K562 (cell line): ENCODE data around the gene CPNE2. TPM values are rescaled to one million over a fixed set of nuclear protein-coding genes. Genes with fewer than 3 reads are reported as not detected.

Experiments
- ATAC-seq: fragments of 200-7000 bp; cut with Tn5 transposase; 3 replicates; pipeline ENCODE4 v1.9.1; 2020; ENCODE audit warnings: moderate library complexity
- BruUV-seq: library from RNA; stranded (reverse); fragments of 400-500 nt; replicated peaks from 2 replicates; lab custom pipeline; 2021; lab: Mats Ljungman, UMichigan
- CTCF ChIA-PET: fragments of 300-600 bp; formaldehyde crosslinking; extraction: SDS; loops from one replicate; lab custom pipeline; 2021; ENCODE audit warnings: low intra/inter-chr PET ratio; lab: Yijun Ruan, JAX
- POLR2A ChIA-PET: fragments of 300-600, 350-650 bp; sonication (Branson Sonifier 250); formaldehyde crosslinking; extraction: SDS; loops from one replicate; lab custom pipeline; 2021; ENCODE audit warnings: antibody characterized with exemption, inconsistent platforms; lab: Yijun Ruan, JAX
- DNase-seq, 4 experiments: peaks; one replicate each; pipeline versions ENCODE4 v3.0.0 to v3.0.0-alpha.2; 2011 to 2018; ENCODE audit warnings: low spot score in 3 of 4, mixed read lengths in 3 of 4; ENCODE audit errors: extremely low read depth in 1 of 4
- FAIRE-seq: peaks from 2 replicates; lab custom pipeline; 2011; peaks lifted over from hg19 to GRCh38; lab: Jason Lieb, UNC
- H2AFZ ChIP-seq: 2 replicates; pipeline ENCODE4 v1.6.0; 2011; ENCODE audit warnings: low read depth, low read length, control low read depth, inconsistent platforms
- H3K27ac ChIP-seq: fragments of 200-600 bp; 3 replicates; pipeline ENCODE4 v1.8.0; 2011; ENCODE audit warnings: low read depth, mild to moderate bottlenecking, control low read depth, inconsistent platforms, low read length, moderate library complexity, mixed read lengths; ENCODE audit errors: extremely low read depth
- H3K27me3 ChIP-seq, 2 experiments: fragments of 300-600 bp in 1 of 2; 2 replicates in 1 of 2; 3 replicates in 1 of 2; pipeline versions ENCODE4 v1.6.0 to v1.8.0; 2011; ENCODE audit warnings: inconsistent platforms in 2 of 2, low read length in 2 of 2, mild to moderate bottlenecking in 1 of 2, mixed read lengths in 1 of 2, moderate library complexity in 1 of 2; ENCODE audit not compliant: control insufficient read depth in 2 of 2, insufficient read depth in 2 of 2
- H3K36me3 ChIP-seq: fragments of 300-600 bp; 3 replicates; pipeline ENCODE4 v1.8.0; 2011; ENCODE audit warnings: mild to moderate bottlenecking, low read length, inconsistent platforms; ENCODE audit not compliant: control insufficient read depth, insufficient read depth
- H3K4me1 ChIP-seq, 2 experiments: fragments of 200-600 bp in 1 of 2; replicated peaks in 1 of 2; 2 replicates in 1 of 2; 3 replicates in 1 of 2; pipeline versions ENCODE4 v1.5.1 to v1.8.0; 2011; ENCODE audit warnings: inconsistent platforms in 2 of 2, low read length in 2 of 2, mild to moderate bottlenecking in 1 of 2, mixed read lengths in 1 of 2, moderate library complexity in 1 of 2; ENCODE audit not compliant: control insufficient read depth in 2 of 2, insufficient read depth in 2 of 2
- H3K4me2 ChIP-seq: 2 replicates; pipeline ENCODE4 v1.6.1; 2011; ENCODE audit warnings: low read length, control low read depth, inconsistent platforms, mixed read lengths; ENCODE audit not compliant: insufficient read depth
- H3K4me3 ChIP-seq: fragments of 200-600 bp; sonication (generic), shearing (Covaris generic); 2 replicates; pipeline ENCODE4 v1.5.1; 2016; ENCODE audit warnings: control low read depth, inconsistent platforms
- H3K79me2 ChIP-seq: fragments of 200-600 bp; 3 replicates; pipeline ENCODE4 v1.8.0; 2011; ENCODE audit warnings: low read length, inconsistent platforms; ENCODE audit not compliant: control insufficient read depth, insufficient read depth
- H3K9ac ChIP-seq, 2 experiments: 2 replicates each; pipeline versions ENCODE4 v1.6.0 to v1.6.1; 2011; ENCODE audit warnings: low read depth in 2 of 2, low read length in 2 of 2, control low read depth in 1 of 2, inconsistent platforms in 1 of 2, mild to moderate bottlenecking in 1 of 2, mixed read lengths in 1 of 2; ENCODE audit not compliant: insufficient read depth in 1 of 2
- H3K9me1 ChIP-seq: one replicate; pipeline ENCODE4 v1.6.0; 2011; ENCODE audit warnings: inconsistent platforms, mild to moderate bottlenecking, low read length, moderate library complexity; ENCODE audit not compliant: control insufficient read depth, insufficient read depth
- H3K9me3 ChIP-seq: replicated peaks from 2 replicates; pipeline ENCODE4 v1.5.1; 2011; ENCODE audit warnings: low read depth, low read length, inconsistent platforms; ENCODE audit not compliant: control insufficient read depth, insufficient read depth
- H4K20me1 ChIP-seq: replicated peaks from 2 replicates; pipeline ENCODE4 v1.6.1; 2011; ENCODE audit warnings: low read length, inconsistent platforms, mixed read lengths; ENCODE audit not compliant: control insufficient read depth, insufficient read depth
- ARID1B ChIP-seq: fragments of 450-650 bp; IDR thresholded peaks from 2 replicates; pipeline ENCODE4 v1.6.1; 2016; ENCODE audit warnings: antibody characterized with exemption, mild to moderate bottlenecking, inconsistent platforms
- CBFA2T3 ChIP-seq: fragments of 450-650 bp; IDR thresholded peaks from 2 replicates; pipeline ENCODE4 v1.6.1; 2017
- DDX20 ChIP-seq: fragments of 450-650 bp; IDR thresholded peaks from 2 replicates; pipeline ENCODE4 v1.6.1; 2016; ENCODE audit warnings: missing genetic modification characterization, low read depth, mild to moderate bottlenecking, missing compliant biosample characterization, moderate library complexity
- E2F8 ChIP-seq: fragments of 450-650 bp; IDR thresholded peaks from 2 replicates; pipeline ENCODE4 v1.7.1; 2018; ENCODE audit warnings: mild to moderate bottlenecking, low read depth; ENCODE audit not compliant: partially characterized antibody
- MCM7 ChIP-seq, 2 experiments: fragments of 450-650 bp; IDR thresholded peaks; 2 replicates each; pipeline ENCODE4 v1.6.1; 2016 to 2018
- STAT6 ChIP-seq: sonication (generic); formaldehyde crosslinking; IDR thresholded peaks from 2 replicates; pipeline ENCODE4 v1.8.1; 2023; ENCODE audit warnings: mild to moderate bottlenecking, missing genetic modification reagents
- ZBTB8A ChIP-seq: fragments of 450-650 bp; IDR thresholded peaks from 2 replicates; pipeline ENCODE4 v1.6.1; 2018; ENCODE audit warnings: mild to moderate bottlenecking, moderate library complexity; ENCODE audit not compliant: partially characterized antibody
- whole genome bisulfite sequencing: fragments of 100-300 bp; shearing (Covaris generic); methylation state at CpG from one replicate; pipeline ENCODE4 v1.1.6; 2016; ENCODE audit warnings: low coverage, mixed read lengths; ENCODE audit not compliant: insufficient coverage; ENCODE audit errors: missing lambda C conversion rate; 5-methylcytosine and 5-hydroxymethylcytosine counted together
- in situ Hi-C: fragments of 300-500 bp; cut with MboI; formaldehyde crosslinking; loops from 4 replicates; pipeline ENCODE4 v1.15.0; 2018; ENCODE audit warnings: inconsistent platforms, mixed read lengths
- intact Hi-C: fragments of 100-400 bp; cut with micrococcal nuclease; formaldehyde crosslinking; loops from 2 replicates; pipeline ENCODE4 v1.14.2; 2022
- polyA plus RNA-seq, 8 experiments: library from polyadenylated mRNA; depleted of rRNA in 4 of 8; stranded (reverse) in 5 of 8; unstranded in 3 of 8; fragments of >200 nt; fragmentation: Nextera tagmentation in 2 of 8; fragmentation: Illumina TruSeq in 1 of 8; extraction: Ambion mirVana in 2 of 8; extraction: Trizol in 1 of 8; gene quantifications; 2 replicates each; pipeline versions ENCODE4 v1.2.1 to v1.2.3, GENCODE V29; 2011 to 2014; ENCODE audit warnings: inconsistent platforms in 1 of 8, missing spikeins in 1 of 8
- total RNA-seq, 7 experiments: library from RNA; depleted of rRNA in 6 of 7; stranded (reverse); fragments of >200 nt in 6 of 7; fragmentation: Illumina TruSeq in 2 of 7; extraction: Trizol in 2 of 7; gene quantifications; 2 replicates each; pipeline versions ENCODE4 v1.2.1 to v1.2.3, GENCODE V29; 2011 to 2021; ENCODE audit warnings: low replicate concordance in 1 of 7

Gene CPNE2
- total and polyA plus RNA-seq, 9 of the 15 experiments (the other 6 are each of a cell fraction or from before 2014, with no cell fraction given), result 3.0 to 13.9 (median 8.6) TPM

- FAIRE-seq, result no peak
- in situ Hi-C loops, result no loop called here
- Histone ChIP-seq H3K9me1 (no peaks in the 10 kb centered on the region), H3K4me2 (no peak overlapping the region), H3K79me2 (no peaks in the 10 kb centered on the region), H3K9ac (no peak overlapping the region), H4K20me1 (no peaks in the 10 kb centered on the region), H3K4me1 (peaks cover 0 to 2% of the 10 kb centered on the region in 2 experiments; a peak in 1 of 5 replicates), H2AFZ (no peak overlapping the region), H3K36me3 (peaks cover 86% of the 10 kb centered on the region), H3K27me3 (no peaks in the 10 kb centered on the region), H3K27ac (no peak overlapping the region), H3K4me3 (no peak overlapping the region), H3K9me3 (no peaks in the 10 kb centered on the region)
- ChIA-PET CTCF (no interaction called here), POLR2A (interaction anchor here (1.0 to 1.3 kb wide), 3 partner anchors 9 to 62 kb away, joined by 3 to 5 read pairs (median 4); no protein-coding TSS in a partner anchor)
- no peak for DNase-seq
- WGBS, result 16% methylated on average over 3 of the region's 4 CpGs
- BruUV-seq, result no TSS peak
- intact Hi-C loops, result no loop called here
- TF ChIP-seq STAT6 (no peak), ZBTB8A (no peak), CBFA2T3 (peak; percentile 23; the same call in 1 of the 2 replicates), MCM7 (IDR thresholded peaks at IDR 0.05) (no peak), DDX20 (no peak), ARID1B (peak; percentile 18; the same call in 1 of the 2 replicates), E2F8 (no peak)
- ATAC-seq, result no peak
These were observed 63.9 kb downstream of the CPNE2 start for GRCh38 chr16:57156351-57156703.
